T-helper 22 cell (primary cell): ENCODE measurements around the gene C1orf210.

Experiments used
- DNase-seq: peaks from one replicate; pipeline ENCODE4 v3.0.0-alpha.2; 2020; ENCODE audit warnings: low read depth

The C1orf210 gene

DNA sequence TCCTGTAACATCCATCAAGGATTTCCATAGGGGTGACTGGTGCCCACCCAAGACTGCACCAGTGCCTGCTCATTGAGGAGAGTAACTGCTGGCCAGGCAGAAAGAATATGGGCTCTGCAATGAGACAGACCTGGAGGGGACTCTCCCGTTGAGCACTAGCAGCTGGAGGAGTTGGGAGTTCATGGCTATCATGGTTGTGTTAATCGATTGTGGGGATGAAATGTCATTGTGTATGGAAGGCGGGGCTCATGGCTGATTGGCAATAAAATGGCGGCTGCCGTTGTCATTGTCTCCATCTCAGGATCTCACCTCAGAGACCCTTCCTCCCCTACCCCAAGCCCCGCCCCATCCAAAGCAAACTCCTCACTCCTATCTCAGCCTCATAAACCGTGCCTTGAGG lies 11.7 kb downstream of the C1orf210 start:
- no peak for DNase-seq

DNA sequence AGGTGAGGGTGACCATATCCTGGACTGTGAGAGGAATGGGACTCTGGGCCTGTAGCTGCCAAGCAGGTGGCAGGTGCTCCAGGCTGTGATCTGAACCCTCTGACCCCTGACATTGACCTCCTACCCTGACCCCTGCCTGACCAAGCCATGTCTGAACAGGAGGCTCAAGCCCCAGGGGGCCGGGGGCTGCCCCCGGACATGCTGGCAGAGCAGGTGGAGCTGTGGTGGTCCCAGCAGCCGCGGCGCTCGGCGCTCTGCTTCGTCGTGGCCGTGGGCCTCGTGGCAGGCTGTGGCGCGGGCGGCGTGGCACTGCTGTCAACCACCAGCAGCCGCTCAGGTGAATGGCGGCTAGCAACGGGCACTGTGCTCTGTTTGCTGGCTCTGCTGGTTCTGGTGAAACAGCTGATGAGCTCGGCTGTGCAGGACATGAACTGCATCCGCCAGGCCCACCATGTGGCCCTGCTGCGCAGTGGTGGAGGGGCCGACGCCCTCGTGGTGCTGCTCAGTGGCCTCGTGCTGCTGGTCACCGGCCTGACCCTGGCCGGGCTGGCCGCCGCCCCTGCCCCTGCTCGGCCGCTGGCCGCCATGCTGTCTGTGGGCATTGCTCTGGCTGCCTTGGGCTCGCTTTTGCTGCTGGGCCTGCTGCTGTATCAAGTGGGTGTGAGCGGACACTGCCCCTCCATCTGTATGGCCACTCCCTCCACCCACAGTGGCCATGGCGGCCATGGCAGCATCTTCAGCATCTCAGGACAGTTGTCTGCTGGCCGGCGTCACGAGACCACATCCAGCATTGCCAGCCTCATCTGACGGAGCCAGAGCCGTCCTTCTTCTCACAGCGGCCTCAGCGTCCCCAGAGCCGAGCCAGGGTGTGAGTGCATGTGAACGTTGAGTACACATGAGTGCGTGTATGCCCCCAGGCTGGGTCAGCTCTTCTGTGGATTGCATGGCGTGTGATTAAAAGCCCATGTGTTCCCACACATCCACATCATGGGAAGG lies 12.5 kb downstream of the C1orf210 start:
- no peak for DNase-seq

- DNase-seq: no peak
These were observed 13.2 kb downstream of the C1orf210 start for GRCh38 chr1:43272161-43272560.

DNA sequence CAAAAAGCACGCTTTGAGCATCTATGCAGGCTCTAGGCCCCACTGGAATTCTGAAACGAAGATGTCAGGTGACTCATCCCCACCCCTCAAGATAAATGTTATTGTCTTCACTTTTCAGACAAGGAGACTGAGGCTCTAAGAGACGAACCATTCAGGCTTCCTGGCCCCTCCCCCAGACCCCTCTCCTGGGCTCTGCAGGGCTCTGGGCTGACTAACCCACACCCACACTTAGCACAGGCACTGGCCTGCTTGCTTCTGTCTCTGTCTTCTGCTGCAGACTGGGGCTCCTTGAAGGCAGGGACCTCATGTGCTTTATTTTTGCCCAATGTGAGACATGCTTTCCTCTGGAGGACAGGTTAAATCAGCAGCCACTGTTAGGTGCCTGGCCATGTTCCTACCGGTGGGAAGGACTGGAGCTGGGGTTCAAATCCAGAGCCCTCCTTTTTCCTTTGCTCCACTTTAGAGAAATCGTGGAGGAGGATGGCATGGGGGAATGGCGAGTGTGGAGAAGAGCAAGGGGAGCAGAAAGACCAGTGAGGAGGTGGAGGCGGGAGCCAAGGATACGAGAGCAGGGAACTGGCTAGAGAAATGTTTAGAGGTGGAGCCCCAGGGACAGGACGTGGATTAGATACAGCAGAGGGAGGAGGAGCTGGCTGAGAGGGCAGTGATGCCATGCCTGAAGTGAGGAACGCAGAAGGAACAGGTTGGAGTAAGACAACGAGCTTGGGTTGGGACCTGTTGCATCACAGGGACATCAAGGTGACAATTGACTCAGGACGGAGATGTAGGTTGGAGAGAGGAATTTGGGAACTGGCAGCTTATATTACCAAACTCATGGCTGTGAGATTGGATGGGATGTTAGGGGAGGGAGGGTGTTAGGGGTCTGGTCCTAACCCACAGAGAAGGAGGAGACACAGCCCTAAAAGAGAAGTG lies 13.9 kb downstream of the C1orf210 start:
- no peak for DNase-seq

GRCh38 chr1:43270421-43271095 lies 14.8 kb downstream of the C1orf210 start:
- DNase-seq: no peak

DNA sequence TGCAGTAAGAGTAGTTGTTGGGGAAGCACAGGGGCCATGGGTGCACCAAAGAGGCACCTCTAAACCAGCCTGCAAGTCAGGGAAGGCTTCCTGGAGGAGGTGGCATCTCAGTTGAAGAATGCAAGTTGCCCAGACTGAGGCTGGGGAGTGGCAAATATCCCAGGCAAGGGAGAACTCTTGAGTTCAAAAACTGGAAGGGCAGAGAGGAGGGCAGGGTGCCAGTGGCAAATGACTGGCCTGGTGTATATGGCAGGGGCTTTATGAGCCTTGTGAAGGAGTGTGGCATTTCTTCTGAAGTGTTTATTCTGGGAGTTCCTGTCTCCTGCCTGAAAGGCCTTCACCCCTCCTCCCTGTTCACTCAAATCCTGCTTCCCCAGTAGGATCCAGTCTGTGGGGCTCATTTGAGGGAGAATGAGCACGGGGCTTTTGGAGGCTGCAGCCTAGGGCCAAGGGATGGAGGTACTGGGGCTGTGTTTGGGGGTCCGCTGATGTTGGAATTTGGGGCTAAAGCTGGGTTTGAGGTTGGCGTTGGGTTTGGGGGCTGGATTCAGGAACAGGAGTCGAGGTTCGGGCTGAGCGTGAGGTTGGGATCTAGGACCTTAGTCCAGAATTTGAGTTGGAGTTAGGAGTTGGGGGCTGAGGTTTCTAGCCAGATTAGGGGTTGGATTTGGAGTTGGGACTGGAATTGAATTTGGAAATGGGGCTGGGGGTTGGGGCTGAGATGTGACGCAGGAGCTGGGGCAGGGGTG lies 15.6 kb downstream of the C1orf210 start, which contains the start of gene TMEM125:
TSS of gene TMEM125 (plus strand) at position 357 of the 749 bp plus-strand sequence. CDS start 2,740 bp downstream, outside the sequence.
- no peak for DNase-seq

DNA sequence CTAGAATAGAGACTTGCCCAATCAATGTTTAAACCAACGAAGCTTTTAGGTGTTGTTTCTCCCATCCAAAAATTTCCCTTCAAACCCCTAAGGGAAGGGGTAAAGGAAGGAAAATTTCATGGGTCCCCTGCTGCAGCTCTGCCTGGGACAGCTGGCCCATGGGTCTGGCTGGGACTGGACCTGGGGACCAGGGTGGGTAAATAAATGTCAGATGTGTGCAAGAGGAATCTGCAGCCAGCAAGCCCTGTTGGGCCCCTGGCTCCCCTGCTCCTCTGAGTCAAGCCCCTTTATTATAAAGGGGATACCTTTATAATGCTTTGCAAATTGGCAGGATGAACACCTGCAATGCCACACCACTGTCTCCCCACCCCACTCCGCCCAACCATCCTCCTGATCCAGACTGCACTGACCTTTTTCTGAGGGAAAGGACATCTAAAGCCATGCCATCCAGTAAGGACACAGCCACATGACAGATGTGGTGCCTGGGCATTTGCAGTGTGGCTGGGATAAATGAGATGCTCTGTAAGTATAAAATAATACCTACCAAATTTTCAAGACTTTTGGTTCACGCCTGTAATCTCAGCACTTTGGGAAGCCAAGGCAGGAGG lies 17.5 kb downstream of the C1orf210 start:
- no peak for DNase-seq

- no peak for DNase-seq
These were observed 18.0 kb downstream of the C1orf210 start for GRCh38 chr1:43267291-43267805.

DNA sequence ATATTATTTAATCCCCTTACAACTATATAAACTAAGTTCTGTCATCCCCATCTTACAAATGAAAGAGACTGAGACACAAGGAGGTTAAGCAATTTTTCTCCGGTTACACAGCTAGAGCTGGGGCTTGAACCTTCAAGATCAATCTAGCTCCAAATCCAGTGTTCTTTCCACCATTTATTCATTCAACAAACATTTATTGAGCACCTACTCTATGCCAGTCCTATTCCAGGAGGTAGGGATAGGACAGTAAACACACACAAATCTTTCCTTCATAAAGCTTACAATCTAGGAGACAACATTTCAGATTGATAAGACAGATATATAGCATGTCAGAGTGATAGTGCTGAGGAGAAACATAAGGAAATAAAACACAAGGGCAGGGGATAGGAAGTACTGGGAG lies 18.5 kb downstream of the C1orf210 start:
- no peak for DNase-seq

- DNase-seq: no peak
These were observed 19.9 kb downstream of the C1orf210 start for GRCh38 chr1:43265431-43265830.

DNA sequence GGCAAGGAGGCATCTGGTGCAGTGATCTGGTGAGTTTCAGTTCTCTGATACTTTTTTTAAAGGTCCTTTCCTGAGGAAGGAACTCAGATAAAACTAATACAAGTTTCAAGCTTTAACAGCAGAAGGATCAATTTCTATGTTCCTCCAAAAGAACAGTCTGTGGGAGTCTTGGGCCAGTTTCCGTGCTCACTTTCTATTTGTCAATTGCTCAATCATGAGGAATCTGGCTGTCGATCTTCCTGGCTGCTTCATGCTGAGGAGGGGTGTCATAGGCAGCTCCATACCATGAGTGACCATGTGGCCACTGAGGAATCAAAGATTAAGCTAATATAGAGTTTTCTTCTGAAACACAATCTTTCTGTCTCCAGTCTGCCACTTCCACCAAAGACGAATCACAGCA lies 27.0 kb downstream of the C1orf210 start:
- DNase-seq: no peak

GRCh38 chr1:43256675-43257570 lies 28.5 kb downstream of the C1orf210 start:
- DNase-seq: no peak

GRCh38 chr1:43255438-43256210 lies 29.8 kb downstream of the C1orf210 start:
- DNase-seq: no peak

GRCh38 chr1:43253876-43254275 lies 31.5 kb downstream of the C1orf210 start:
- DNase-seq: no peak

- DNase-seq: no peak
These were observed 32.2 kb downstream of the C1orf210 start for GRCh38 chr1:43253173-43253572.

- no peak for DNase-seq
These were observed 33.2 kb downstream of the C1orf210 start for GRCh38 chr1:43252225-43252624.

DNA sequence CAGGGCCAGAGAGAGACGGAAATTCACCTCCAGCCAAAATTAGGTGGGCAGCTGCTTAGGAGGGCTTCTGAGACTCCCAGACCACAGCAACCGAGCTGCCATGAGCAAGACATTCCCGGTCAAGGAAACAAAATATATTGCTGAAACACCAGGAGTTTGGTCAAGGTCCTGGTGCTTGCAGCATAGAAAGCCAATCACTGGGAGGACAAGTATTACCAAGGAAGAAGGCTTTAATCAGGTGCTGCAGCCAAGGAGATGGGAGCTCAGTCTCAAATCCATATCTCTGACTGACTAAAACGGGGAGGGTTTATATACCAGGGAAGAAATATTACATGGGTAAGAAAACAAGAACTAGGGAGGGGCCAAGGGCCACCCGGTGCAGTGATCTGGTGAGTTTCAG lies 34.4 kb downstream of the C1orf210 start:
- DNase-seq: no peak

DNA sequence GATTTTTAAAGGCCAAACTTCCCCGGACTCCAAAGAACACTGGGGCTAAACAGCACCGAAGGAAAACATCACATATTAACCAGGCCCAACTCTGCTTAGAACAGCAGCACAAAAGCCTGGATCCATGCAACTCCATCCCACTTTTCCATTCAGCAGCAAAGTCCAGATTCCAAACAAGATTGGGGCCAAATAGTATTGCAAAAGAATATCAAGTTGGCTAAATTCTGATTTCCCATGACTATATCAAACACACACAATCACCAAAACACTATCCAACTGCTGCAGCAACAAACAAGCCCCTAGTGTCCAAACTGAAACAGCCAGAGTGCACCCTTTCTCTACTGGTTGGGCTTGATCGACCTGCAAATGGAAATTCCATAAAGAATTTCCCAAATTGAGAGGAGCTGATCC lies 35.0 kb downstream of the C1orf210 start:
- no peak for DNase-seq
